SK-N-MC (cell line): ENCODE data around the gene CACHD1.

ENCODE experiments used
- EZH2 ChIP-seq: fragments of 200-600 bp; sonication (generic); IDR thresholded peaks from one replicate; pipeline ENCODE4 v1.6.1; 2017; ENCODE audit warnings: antibody characterized with exemption
- FOXP2 ChIP-seq: optimal IDR thresholded peaks from 2 replicates; pipeline ENCODE3; 2011; ENCODE audit warnings: mild to moderate bottlenecking, moderate library complexity; ENCODE audit not compliant: insufficient read depth; ENCODE audit errors: extremely low read length, control extremely low read depth
- POLR2AphosphoS5 ChIP-seq: IDR thresholded peaks from 2 replicates; pipeline ENCODE4 v1.6.1; 2012; ENCODE audit warnings: mild to moderate bottlenecking, low read depth, low read length, borderline replicate concordance

GRCh38 chr1:64623750-64624191, 153.8 kb downstream of the CACHD1 start:
- no peak for TF ChIP-seq EZH2
- no peak for TF ChIP-seq POLR2AphosphoS5
- TF ChIP-seq FOXP2 = no peak
